Esophagus muscularis mucosa (tissue), 4 donors: Measurements from ENCODE around the gene SNX27. TPM values are rescaled to one million over a fixed set of nuclear protein-coding genes. Genes with fewer than 3 reads are reported as not detected.
A peak's percentile ranks its signal among the peaks of the same experiment; 100 is the strongest.

Source experiments
- DNase-seq: peaks from one replicate; pipeline ENCODE4 v3.0.0-alpha.2; 2017; ENCODE audit errors: extremely low spot score
- H3K27ac ChIP-seq, 4 donors: fragments of 200-600 bp; sonication (generic); replicated peaks in 1 of 4; 1 replicate in 3 of 4; 2 replicates in 1 of 4; pipeline ENCODE4 v1.5.1; 2016 to 2019; ENCODE audit warnings: mild to moderate bottlenecking in 1 of 4
- H3K27me3 ChIP-seq, 4 donors: fragments of 200-600 bp; sonication (generic); one replicate each; pipeline versions ENCODE4 v1.5.1 to v1.6.0; 2016 to 2019
- H3K36me3 ChIP-seq, 4 donors: fragments of 200-600 bp; sonication (generic); one replicate each; pipeline ENCODE4 v1.5.1; 2016 to 2019
- H3K4me1 ChIP-seq, 4 donors: fragments of 200-600 bp; sonication (generic); one replicate each; pipeline ENCODE4 v1.5.1; 2016 to 2019
- H3K4me3 ChIP-seq, 4 donors: fragments of 200-600 bp; sonication (generic); 1 replicate in 2 of 4; 2 replicates in 2 of 4; pipeline ENCODE4 v1.5.1; 2016 to 2019; ENCODE audit warnings: mild to moderate bottlenecking in 4 of 4, moderate library complexity in 1 of 4
- H3K9me3 ChIP-seq, 4 donors: fragments of 200-600 bp; sonication (generic); 1 replicate in 3 of 4; 2 replicates in 1 of 4; pipeline ENCODE4 v1.5.1; 2016 to 2019
- CTCF ChIP-seq, 3 experiments: fragments of 200-600 bp in 2 of 3; fragments of 450-650 bp in 1 of 3; sonication (generic) in 2 of 3; IDR thresholded peaks; one replicate each; pipeline ENCODE4 v1.5.1; 2017 to 2019; ENCODE audit warnings: antibody characterized with exemption in 3 of 3, mild to moderate bottlenecking in 2 of 3, moderate library complexity in 1 of 3
- EP300 ChIP-seq: sonication (generic); formaldehyde crosslinking; IDR thresholded peaks from one replicate; pipeline ENCODE4 v1.6.1; 2017; ENCODE audit warnings: antibody characterized with exemption
- POLR2A ChIP-seq: fragments of 450-650 bp; IDR thresholded peaks from one replicate; pipeline ENCODE4 v1.6.1; 2017; ENCODE audit warnings: antibody characterized with exemption, moderate library complexity, mild to moderate bottlenecking, low read depth
- POLR2AphosphoS5 ChIP-seq, 2 donors: sonication (generic); formaldehyde crosslinking; IDR thresholded peaks; one replicate each; pipeline ENCODE4 v1.6.1; 2017; ENCODE audit warnings: antibody characterized with exemption in 2 of 2
- WGBS: methylation state at CpG from one replicate; pipeline ENCODE4 v1.1.5; 2018; 5-methylcytosine and 5-hydroxymethylcytosine counted together
- intact Hi-C: fragments of 100-400 bp; cut with DNase I; formaldehyde crosslinking; loops from one replicate; pipeline ENCODE4 v1.15.1; 2023
- total RNA-seq, 4 donors: library from RNA; depleted of rRNA; stranded (reverse); fragments of >200 nt; gene quantifications; one replicate each; pipeline versions ENCODE4 v1.1.0 to v1.2.1, GENCODE V29; 2016

Gene SNX27
- total RNA-seq, 4 donors from 2014 or later = 39.4 to 55.4 (median 49.6) TPM

GRCh38 chr1:151626740-151627334, 15.0 kb downstream of the SNX27 start:
- peaks cover 0 to 9% (median 0%) of the 10 kb centered on the region in 4 donors for H3K36me3 ChIP-seq
- H3K4me3 ChIP-seq = no peak overlapping the region
- no peak for DNase-seq
- intact Hi-C loops = no loop called here
- peaks cover 1 to 41% (median 33%) of the 10 kb centered on the region in 4 donors for H3K4me1 ChIP-seq
- WGBS = 72% methylated on average over 3 of the region's 3 CpGs
- H3K27me3 ChIP-seq = no peaks in the 10 kb centered on the region
- H3K27ac ChIP-seq = no peak overlapping the region
- H3K9me3 ChIP-seq = no peaks in the 10 kb centered on the region
- TF ChIP-seq POLR2AphosphoS5 (IDR thresholded peaks at IDR 0.05) = no peak
- no peak for TF ChIP-seq EP300
- TF ChIP-seq POLR2A = no peak
- TF ChIP-seq CTCF (IDR thresholded peaks at IDR 0.05) = no peak

- H3K9me3 ChIP-seq = no peaks in the 10 kb centered on the region
- no peak for DNase-seq
- peaks cover 0 to 4% (median 0%) of the 10 kb centered on the region in 4 donors for H3K36me3 ChIP-seq
- H3K27ac ChIP-seq = no peak overlapping the region
- H3K4me1 ChIP-seq = peaks cover 0 to 46% (median 30%) of the 10 kb centered on the region in 4 donors
- intact Hi-C loops = no loop called here
- TF ChIP-seq EP300 (no peak), CTCF (IDR thresholded peaks at IDR 0.05) (no peak)
- H3K4me3 ChIP-seq = no peak overlapping the region
- no peaks in the 10 kb centered on the region for H3K27me3 ChIP-seq
- WGBS = 83% methylated on average over 9 of the region's 9 CpGs
Observed at GRCh38 chr1:151629278-151629677, 17.4 kb downstream of the SNX27 start.

DNA sequence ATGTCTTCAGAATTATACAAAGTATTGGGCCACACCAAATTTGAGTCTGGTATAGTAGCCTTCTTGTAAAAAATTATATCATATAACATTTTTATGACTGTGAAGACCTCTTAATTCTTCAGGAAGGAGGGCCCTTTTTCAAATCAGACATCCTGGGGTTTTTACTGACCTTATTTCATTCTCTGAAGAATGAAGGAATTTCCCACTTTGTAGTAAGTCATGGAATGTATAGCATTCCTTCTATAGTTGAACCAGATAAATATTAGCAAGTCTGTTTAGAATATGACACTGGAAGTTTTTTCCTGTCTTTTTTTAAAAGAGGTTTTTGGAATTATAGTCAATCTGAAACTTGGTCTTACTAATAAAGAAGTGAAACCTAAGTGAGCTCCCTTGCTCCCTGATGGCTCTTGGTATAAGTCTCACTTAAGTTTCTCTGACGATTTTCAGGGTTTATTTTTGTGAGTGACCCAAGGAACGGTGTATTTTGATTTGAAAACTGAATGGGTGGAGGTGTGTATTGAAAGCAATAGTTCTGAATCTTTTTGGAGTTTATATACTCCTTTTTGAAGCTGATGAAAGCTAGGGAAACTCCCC, 23.7 kb downstream of the SNX27 start:
- 49% methylated on average over 2 of the region's 2 CpGs for WGBS
- no peaks in the 10 kb centered on the region for H3K27me3 ChIP-seq
- TF ChIP-seq POLR2A = no peak
- TF ChIP-seq EP300 = no peak
- no peak for TF ChIP-seq CTCF (IDR thresholded peaks at IDR 0.05)
- TF ChIP-seq POLR2AphosphoS5 (IDR thresholded peaks at IDR 0.05) = no peak
- peaks cover 0 to 5% (median 2%) of the 10 kb centered on the region in 4 donors for H3K36me3 ChIP-seq
- no peaks in the 10 kb centered on the region for H3K9me3 ChIP-seq
- peak overlapping the region in 2 of 4 donors; percentile 11 to 73 for H3K27ac ChIP-seq
- no peak overlapping the region for H3K4me3 ChIP-seq
- H3K4me1 ChIP-seq = peaks cover 14 to 89% (median 69%) of the 10 kb centered on the region in 4 donors
- no peak for DNase-seq
- intact Hi-C loops = no loop called here

DNA sequence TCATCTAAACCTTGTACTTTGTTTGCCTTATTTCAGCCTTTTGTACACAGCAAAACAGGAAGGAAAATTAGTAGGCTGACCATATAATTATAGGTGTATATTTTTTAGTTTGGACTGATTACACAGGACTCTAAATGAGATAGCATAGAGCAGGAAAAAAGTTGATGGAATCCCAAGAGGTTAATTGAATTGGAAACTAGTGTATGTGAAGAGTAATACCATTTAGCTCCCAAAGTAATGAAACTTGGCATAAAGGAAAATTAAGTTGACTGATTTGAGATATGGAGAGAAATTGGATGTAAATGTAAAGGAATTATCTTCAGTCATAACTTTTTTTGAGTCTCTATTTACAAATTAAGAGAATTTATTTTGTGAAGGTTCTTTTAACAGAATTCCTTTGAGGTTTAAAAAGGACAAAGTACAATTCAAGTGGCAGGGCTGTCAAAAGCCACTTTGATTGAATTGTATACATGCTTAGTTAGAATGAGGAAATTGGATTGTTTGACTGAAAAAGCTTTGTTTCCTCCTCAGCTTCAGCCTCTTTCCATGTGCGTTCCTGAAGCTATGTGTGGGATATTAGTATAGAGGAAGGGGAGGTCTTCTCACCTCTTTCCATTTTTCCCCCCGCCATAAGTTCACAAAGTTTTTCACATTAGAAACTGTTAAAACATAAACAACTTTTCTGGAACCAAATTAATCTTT, 26.4 kb downstream of the SNX27 start:
- no peaks in the 10 kb centered on the region for H3K27me3 ChIP-seq
- peaks cover 14 to 68% (median 61%) of the 10 kb centered on the region in 4 donors for H3K4me1 ChIP-seq
- intact Hi-C loops = no loop called here
- 63% methylated on average over 2 of the region's 2 CpGs for WGBS
- H3K9me3 ChIP-seq = no peaks in the 10 kb centered on the region
- no peak for DNase-seq
- peak overlapping the region in 1 of 4 donors; percentile 8 for H3K4me3 ChIP-seq
- TF ChIP-seq POLR2AphosphoS5 (IDR thresholded peaks at IDR 0.05) (no peak), EP300 (no peak), CTCF (IDR thresholded peaks at IDR 0.05) (no peak), POLR2A (no peak)
- H3K36me3 ChIP-seq = peaks cover 0 to 11% (median 4%) of the 10 kb centered on the region in 4 donors
- peak overlapping the region; percentile 24 to 73 (median 37) for H3K27ac ChIP-seq
